Adrenal gland (tissue), 12 donors: ENCODE measurements around the gene KIF5B. TPM values are rescaled to one million over a fixed set of nuclear protein-coding genes. Genes with fewer than 3 reads are reported as not detected.
"Not testable (repeated sequence)": the region's sequence is repeated elsewhere in the genome, so short reads cannot be mapped to it uniquely, and the experiment has no call there.

Source experiments
- DNase-seq, 7 donors: peaks; one replicate each; pipeline ENCODE4 v3.0.0-alpha.2; 2019 to 2020
- H3K27ac ChIP-seq, 5 donors: fragments of 200-600 bp; sonication (generic) in 4 of 5; 1 replicate in 3 of 5; 2 replicates in 2 of 5; pipeline versions ENCODE4 v1.5.1 to v1.8.0; 2016 to 2020; ENCODE audit warnings: mild to moderate bottlenecking in 1 of 5
- H3K27me3 ChIP-seq: fragments of 200-600 bp; 2 replicates; pipeline ENCODE4 v1.8.0; 2021
- H3K36me3 ChIP-seq, 2 donors: fragments of 200-600 bp; replicated peaks in 1 of 2; 1 replicate in 1 of 2; 2 replicates in 1 of 2; pipeline versions ENCODE4 v1.5.1 to v1.8.0; 2018 to 2022
- H3K4me1 ChIP-seq, 2 donors: fragments of 200-600 bp; replicated peaks in 1 of 2; 1 replicate in 1 of 2; 2 replicates in 1 of 2; pipeline versions ENCODE4 v1.5.1 to v1.8.0; 2018 to 2021
- H3K4me3 ChIP-seq, 4 donors: fragments of 200-600 bp; sonication (generic) in 3 of 4; one replicate each; pipeline ENCODE4 v1.5.1; 2016 to 2018
- H3K9me3 ChIP-seq, 3 donors: fragments of 200-600 bp; sonication (generic) in 1 of 3; replicated peaks in 1 of 3; 1 replicate in 2 of 3; 2 replicates in 1 of 3; pipeline versions ENCODE4 v1.5.1 to v1.8.0; 2016 to 2021
- POLR2A ChIP-seq, 2 donors: fragments of 450-650 bp; IDR thresholded peaks; one replicate each; pipeline ENCODE4 v1.6.1; 2017; ENCODE audit warnings: antibody characterized with exemption in 2 of 2, mild to moderate bottlenecking in 2 of 2, moderate library complexity in 1 of 2
- WGBS, 4 donors: extraction: QIAGEN DNeasy Blood & Tissue Kit in 2 of 4; methylation state at CpG; one replicate each; pipeline versions ENCODE4 v1.1.5 to v1.1.7; 2013 to 2017; 5-methylcytosine and 5-hydroxymethylcytosine counted together
- intact Hi-C, 2 donors: fragments of 100-400 bp; cut with DNase I; formaldehyde crosslinking; loops; one replicate each; pipeline versions ENCODE4 v1.14.1 to v1.15.0; 2022 to 2023
- polyA plus RNA-seq, 3 donors: library from polyadenylated mRNA; stranded (reverse); fragments of 200-250 nt in 2 of 3; fragments of 350-450 nt in 1 of 3; fragmentation: Illumina TruSeq in 1 of 3; extraction: RNeasy Lipid Tissue Mini Kit (QIAGEN cat#74804) in 1 of 3; gene quantifications; one replicate each; pipeline ENCODE4 v1.2.3, GENCODE V29; 2013 to 2014
- total RNA-seq, 9 donors: library from RNA; depleted of rRNA in 4 of 9; stranded (reverse); fragments of >200 nt in 4 of 9; fragments of 120-200 nt in 1 of 9; fragmentation: NEBNext Ultra II Directional in 1 of 9; extraction: Animal tissue kit (Norgen Biotek cat#: 25700) in 1 of 9; gene quantifications; one replicate each; pipeline versions ENCODE4 v1.1.0 to v1.2.4, GENCODE V29; 2013 to 2023
- TF ChIP-seq, protein P1 (sequence below), 6 experiments: fragments of 450-650 bp in 4 of 6; fragments of 200-600 bp in 2 of 6; sonication (generic) in 1 of 6; IDR thresholded peaks; 1 replicate in 5 of 6; 2 replicates in 1 of 6; pipeline versions ENCODE4 v1.5.1 to v1.8.0; 2016 to 2021; ENCODE audit warnings: antibody characterized with exemption in 6 of 6, mild to moderate bottlenecking in 2 of 6, moderate library complexity in 1 of 6
- donor health status: healthy with polysubstance abuse.
- donor health status: Bipolar disorder and iron deficiency.
- donor health status: DM: yes; HTN: yes; CAD: no.
- donor health status: DM: no; HTN: no; CAD: no.
- donor health status: DM: no; HTN: no; CAD: no.
- donor health status: DM: yes; HTN: yes; CAD: no.

The KIF5B gene
- total and polyA plus RNA-seq, 12 donors: 24.2 to 139 (median 81.7) TPM

DNA sequence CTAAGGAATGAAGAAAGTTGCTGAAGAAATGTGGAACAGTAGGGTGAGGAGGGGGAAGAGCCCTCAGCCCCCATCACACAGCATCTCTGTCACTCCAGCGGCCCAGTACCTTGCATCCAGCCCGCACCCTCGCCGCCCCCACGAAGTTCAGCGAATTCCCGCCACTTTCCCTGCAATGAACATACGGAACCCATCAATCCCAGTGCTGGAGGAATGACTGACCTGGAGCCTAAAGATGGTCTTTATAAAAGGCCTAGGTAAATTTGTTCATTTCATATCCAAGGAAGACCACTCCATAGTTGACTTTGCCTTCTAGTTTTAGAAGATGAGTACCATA is 779 bp upstream of the KIF5B start:
- Histone ChIP-seq H3K4me1 (peaks cover 25 to 28% of the 10 kb centered on the region in 2 donors), H3K4me3 (peak overlapping the region in 1 of 4 donors; percentile 98), H3K27ac (peak overlapping the region in 2 of 5 donors; percentile 97 to 99), H3K36me3 (no peaks in the 10 kb centered on the region), H3K9me3 (no peaks in the 10 kb centered on the region), H3K27me3 (no peaks in the 10 kb centered on the region)
- TF ChIP-seq, protein P1, sequence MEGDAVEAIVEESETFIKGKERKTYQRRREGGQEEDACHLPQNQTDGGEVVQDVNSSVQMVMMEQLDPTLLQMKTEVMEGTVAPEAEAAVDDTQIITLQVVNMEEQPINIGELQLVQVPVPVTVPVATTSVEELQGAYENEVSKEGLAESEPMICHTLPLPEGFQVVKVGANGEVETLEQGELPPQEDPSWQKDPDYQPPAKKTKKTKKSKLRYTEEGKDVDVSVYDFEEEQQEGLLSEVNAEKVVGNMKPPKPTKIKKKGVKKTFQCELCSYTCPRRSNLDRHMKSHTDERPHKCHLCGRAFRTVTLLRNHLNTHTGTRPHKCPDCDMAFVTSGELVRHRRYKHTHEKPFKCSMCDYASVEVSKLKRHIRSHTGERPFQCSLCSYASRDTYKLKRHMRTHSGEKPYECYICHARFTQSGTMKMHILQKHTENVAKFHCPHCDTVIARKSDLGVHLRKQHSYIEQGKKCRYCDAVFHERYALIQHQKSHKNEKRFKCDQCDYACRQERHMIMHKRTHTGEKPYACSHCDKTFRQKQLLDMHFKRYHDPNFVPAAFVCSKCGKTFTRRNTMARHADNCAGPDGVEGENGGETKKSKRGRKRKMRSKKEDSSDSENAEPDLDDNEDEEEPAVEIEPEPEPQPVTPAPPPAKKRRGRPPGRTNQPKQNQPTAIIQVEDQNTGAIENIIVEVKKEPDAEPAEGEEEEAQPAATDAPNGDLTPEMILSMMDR (IDR thresholded peaks at IDR 0.05): no peak
- TF ChIP-seq POLR2A (IDR thresholded peaks at IDR 0.05): no peak
- intact Hi-C loops: loop anchor here in 1 of 2 donors (10.0 kb wide), 1 partner anchor 88 kb away; no protein-coding TSS in a partner anchor
- WGBS, 4 donors: 66 to 76% (median 74%) methylated on average over 8 of the region's 8 CpGs
- DNase-seq: no peak

DNA sequence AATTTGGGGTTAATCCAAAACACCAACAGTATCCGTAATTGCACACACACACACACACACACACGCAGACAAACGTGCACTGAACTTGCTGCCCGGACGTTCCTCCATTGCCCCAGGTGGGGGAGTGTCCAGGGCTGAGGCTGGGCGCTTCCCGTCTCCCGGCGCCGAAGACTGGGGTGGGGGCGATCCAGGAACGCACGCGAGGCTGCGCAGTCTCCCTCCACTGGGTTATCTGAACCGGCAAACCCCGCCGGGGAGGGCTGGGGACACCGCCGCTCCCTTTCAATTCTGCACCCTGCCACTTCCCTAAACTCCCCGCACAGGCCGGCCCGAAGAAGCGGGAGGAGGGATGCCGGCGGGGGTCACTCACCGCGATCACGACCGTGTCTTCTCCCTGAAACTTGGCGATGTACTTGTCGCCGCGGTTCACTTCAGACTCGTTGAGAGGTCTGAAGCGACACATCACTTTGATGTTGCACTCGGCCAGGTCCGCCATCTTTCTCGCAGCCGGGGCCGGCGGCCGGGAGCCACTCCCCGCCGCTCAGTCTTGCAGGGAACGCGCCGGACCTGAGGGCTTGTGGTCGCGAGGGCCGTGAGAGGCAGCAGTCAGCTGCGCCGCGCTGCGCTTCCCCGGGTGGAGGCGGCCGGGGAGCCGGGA is 618 bp downstream of the KIF5B start:
- H3K4me3 ChIP-seq: peak overlapping the region; percentile 79 to 98 (median 92)
- TF ChIP-seq, protein P1 (IDR thresholded peaks at IDR 0.05): peak in 3 of 6 experiments; percentile 19 to 38 (median 24)
- peak in 1 of 2 donors; percentile 63 for TF ChIP-seq POLR2A (IDR thresholded peaks at IDR 0.05)
- H3K4me1 ChIP-seq: peaks cover 30 to 42% of the 10 kb centered on the region in 2 donors
- peak; percentile 73 to 82 (median 77) for DNase-seq
- peak overlapping the region; percentile 97 to 99 (median 98) for H3K27ac ChIP-seq
- intact Hi-C loops: loop anchor here in 1 of 2 donors (10.0 kb wide), 1 partner anchor 89 kb away; no protein-coding TSS in a partner anchor
- 0% methylated on average over 12 to 59 of the region's 59 CpGs for WGBS, 4 donors
- H3K27me3 ChIP-seq: no peaks in the 10 kb centered on the region
- H3K9me3 ChIP-seq: no peaks in the 10 kb centered on the region
- no peaks in the 10 kb centered on the region for H3K36me3 ChIP-seq

DNA sequence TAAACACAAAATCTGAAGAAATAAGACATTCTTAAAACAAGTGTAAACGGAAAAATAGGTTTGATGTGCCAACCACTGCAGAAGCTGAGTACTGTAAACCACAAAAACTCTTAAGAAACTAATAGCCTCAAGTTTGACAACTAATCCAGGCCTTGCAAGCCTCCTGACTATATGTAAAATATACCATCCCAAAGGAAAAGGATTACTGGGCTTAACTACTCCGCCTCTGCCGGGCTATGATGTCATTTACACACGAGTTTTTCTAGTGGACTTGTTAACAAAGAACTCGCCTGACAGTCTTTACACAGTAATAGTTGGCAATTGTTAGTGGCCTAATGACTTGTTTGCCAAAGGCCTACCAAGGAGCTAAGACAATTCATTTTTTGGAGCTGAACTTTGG is 2.1 kb downstream of the KIF5B start:
- Histone ChIP-seq H3K36me3 (no peaks in the 10 kb centered on the region), H3K9me3 (no peaks in the 10 kb centered on the region), H3K4me1 (peaks cover 41 to 57% of the 10 kb centered on the region in 2 donors), H3K4me3 (peak overlapping the region in 1 of 4 donors; percentile 98), H3K27me3 (no peaks in the 10 kb centered on the region), H3K27ac (peak overlapping the region in 1 of 5 donors; percentile 99)
- no peak for DNase-seq
- intact Hi-C loops: loop anchor here in 1 of 2 donors (10.0 kb wide), 1 partner anchor 91 kb away; no protein-coding TSS in a partner anchor
- TF ChIP-seq, protein P1 (IDR thresholded peaks at IDR 0.05): no peak
- no peak for TF ChIP-seq POLR2A (IDR thresholded peaks at IDR 0.05)
- 7 to 22% (median 14%) methylated on average over 5 of the region's 5 CpGs for WGBS, 4 donors

DNA sequence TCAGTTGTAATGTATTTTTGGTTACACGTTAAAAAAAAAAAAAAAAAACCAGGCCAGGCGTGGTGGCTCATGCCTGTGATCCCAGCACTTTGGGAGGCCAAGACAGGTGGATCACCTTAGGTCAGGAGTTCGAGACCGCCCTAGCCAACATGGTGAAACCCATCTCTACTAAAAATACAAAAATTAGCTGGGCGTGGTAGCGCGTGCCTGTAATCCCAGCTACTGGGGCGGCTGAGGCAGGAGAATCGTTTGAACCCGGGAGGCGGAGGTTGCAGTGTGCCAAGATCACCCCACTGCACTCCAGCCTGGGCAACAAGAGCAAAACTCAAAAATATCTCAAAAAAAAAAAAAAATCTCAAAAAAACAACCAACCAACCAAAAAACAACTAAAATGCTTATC is 2.8 kb downstream of the KIF5B start:
- WGBS, 4 donors: 80 to 88% (median 86%) methylated on average over 11 of the region's 11 CpGs
- peaks cover 41 to 64% of the 10 kb centered on the region in 2 donors for H3K4me1 ChIP-seq
- H3K27ac ChIP-seq: peak overlapping the region in 1 of 5 donors; percentile 99
- intact Hi-C loops: loop anchor here in 1 of 2 donors (10.0 kb wide), 1 partner anchor 91 kb away; no protein-coding TSS in a partner anchor
- H3K4me3 ChIP-seq: peak overlapping the region in 1 of 4 donors; percentile 98
- not testable (repeated sequence) for H3K36me3 ChIP-seq, DNase-seq, H3K9me3 ChIP-seq, H3K27me3 ChIP-seq
